Stimulated activated CD8-positive, alpha-beta memory T cell treated with anti-CD3 and anti-CD28 coated beads, Interleukin-4, amount 100 ng/mL, for 1 hour (primary cell): ENCODE data around the gene TNRC6A.
"Not testable (repeated sequence)": the region's sequence is repeated elsewhere in the genome, so short reads cannot be mapped to it uniquely, and the experiment has no call there.

Source experiments
- DNase-seq, 2 donors: peaks; one replicate each; pipeline ENCODE4 v3.0.0-alpha.2; 2020; ENCODE audit warnings: low read depth in 2 of 2, low spot score in 1 of 2

The TNRC6A gene

GRCh38 chr16:24841291-24841690 lies 111.8 kb downstream of the TNRC6A start:
- DNase-seq = no peak

GRCh38 chr16:24844101-24845030 lies 114.9 kb downstream of the TNRC6A start:
- DNase-seq = no peak

GRCh38 chr16:24845031-24845365 lies 115.5 kb downstream of the TNRC6A start:
- DNase-seq = not testable (repeated sequence)

- DNase-seq = no peak
These were observed 116.5 kb downstream of the TNRC6A start, which contains the start of gene SLC5A11 for GRCh38 chr16:24845726-24846547. Gene SLC5A11 (plus strand): TSS chr16:24845963. CDS start chr16:24858644, 12,681 bp downstream.

- DNase-seq = no peak
These were observed 117.3 kb downstream of the TNRC6A start for GRCh38 chr16:24846548-24847357.

- DNase-seq = no peak
These were observed 117.9 kb downstream of the TNRC6A start for GRCh38 chr16:24847358-24847664.

- no peak for DNase-seq
These were observed 118.6 kb downstream of the TNRC6A start for GRCh38 chr16:24848065-24848464.

GRCh38 chr16:24849641-24850040 lies 120.2 kb downstream of the TNRC6A start:
- no peak for DNase-seq

GRCh38 chr16:24850289-24850938 lies 121.0 kb downstream of the TNRC6A start:
- DNase-seq = no peak

- no peak for DNase-seq
These were observed 122.2 kb downstream of the TNRC6A start for GRCh38 chr16:24851700-24852099.

GRCh38 chr16:24852281-24852721 lies 122.8 kb downstream of the TNRC6A start:
- no peak for DNase-seq

GRCh38 chr16:24853169-24853824 lies 123.8 kb downstream of the TNRC6A start:
- DNase-seq = no peak

GRCh38 chr16:24853830-24854229 lies 124.4 kb downstream of the TNRC6A start:
- no peak for DNase-seq

- DNase-seq = no peak
These were observed 125.2 kb downstream of the TNRC6A start for GRCh38 chr16:24854607-24855171.

- DNase-seq = no peak
These were observed 126.2 kb downstream of the TNRC6A start for GRCh38 chr16:24855678-24856077.

GRCh38 chr16:24856871-24857270 lies 127.4 kb downstream of the TNRC6A start:
- not testable (repeated sequence) for DNase-seq

GRCh38 chr16:24858219-24859041 lies 129.0 kb downstream of the TNRC6A start:
- DNase-seq = no peak

GRCh38 chr16:24861461-24861860 lies 132.0 kb downstream of the TNRC6A start:
- DNase-seq = no peak
